Measurements from ENCODE around the gene GARIN5B. TPM values are rescaled to one million over a fixed set of nuclear protein-coding genes. Genes with fewer than 3 reads are reported as not detected.

The GARIN5B gene
- total RNA-seq, 1 experiment from 2014 or later: not detected

DNA sequence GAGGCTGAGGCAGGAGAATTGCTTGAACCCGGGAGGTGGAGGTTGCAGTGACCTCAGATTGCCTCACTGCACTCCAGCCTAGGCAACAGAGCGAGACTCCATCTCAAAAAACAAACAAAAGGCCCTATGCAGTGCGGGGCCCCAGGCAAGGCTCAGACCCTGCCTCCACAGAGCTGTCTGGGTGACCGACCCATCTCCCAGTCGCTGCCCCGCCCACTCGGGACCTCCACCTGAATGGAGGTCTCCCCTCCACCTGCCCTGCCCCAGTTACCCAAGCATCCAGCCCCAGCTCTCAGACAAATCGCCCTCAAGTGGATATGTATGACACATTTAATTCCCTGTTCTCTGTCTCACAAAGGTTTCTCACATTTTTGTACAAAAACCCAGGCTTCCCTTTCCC lies 2.2 kb upstream of the GARIN5B start:
- no peak for ATAC-seq
- H3K36me3 Mint-ChIP-seq: no peaks in the 10 kb centered on the region
- no peak overlapping the region for H3K27ac Mint-ChIP-seq
- no peak for DNase-seq (ENCODE audit: low spot score)
- ChIA-PET CTCF (interaction anchor here (1.0 kb wide), 2 partner anchors 10 to 19 kb away, joined by 3 read pairs; no protein-coding TSS in a partner anchor), POLR2A (no interaction called here)
- H3K4me3 Mint-ChIP-seq: no peak overlapping the region
- peaks cover 59% of the 10 kb centered on the region for H3K27me3 Mint-ChIP-seq (ENCODE audit: low read depth)
- TF ChIP-seq NR3C1 (CRISPR knock-in tag; conservative IDR thresholded peaks at IDR 0.05; ENCODE audit: low read depth) (no peak), ATF1 (CRISPR knock-in tag; IDR thresholded peaks at IDR 0.05) (no peak), TCF7 (CRISPR knock-in tag; IDR thresholded peaks at IDR 0.05; ENCODE audit: low read depth) (no peak), TP53 (CRISPR knock-in tag; IDR thresholded peaks at IDR 0.05) (no peak), SOX15 (CRISPR knock-in tag; IDR thresholded peaks at IDR 0.05) (no peak), ZNF263 (CRISPR knock-in tag; IDR thresholded peaks at IDR 0.05; ENCODE audit: low read depth) (no peak), OVOL2 (CRISPR knock-in tag; IDR thresholded peaks at IDR 0.05; ENCODE audit: borderline replicate concordance) (no peak)
- TF ChIP-seq, protein P1, sequence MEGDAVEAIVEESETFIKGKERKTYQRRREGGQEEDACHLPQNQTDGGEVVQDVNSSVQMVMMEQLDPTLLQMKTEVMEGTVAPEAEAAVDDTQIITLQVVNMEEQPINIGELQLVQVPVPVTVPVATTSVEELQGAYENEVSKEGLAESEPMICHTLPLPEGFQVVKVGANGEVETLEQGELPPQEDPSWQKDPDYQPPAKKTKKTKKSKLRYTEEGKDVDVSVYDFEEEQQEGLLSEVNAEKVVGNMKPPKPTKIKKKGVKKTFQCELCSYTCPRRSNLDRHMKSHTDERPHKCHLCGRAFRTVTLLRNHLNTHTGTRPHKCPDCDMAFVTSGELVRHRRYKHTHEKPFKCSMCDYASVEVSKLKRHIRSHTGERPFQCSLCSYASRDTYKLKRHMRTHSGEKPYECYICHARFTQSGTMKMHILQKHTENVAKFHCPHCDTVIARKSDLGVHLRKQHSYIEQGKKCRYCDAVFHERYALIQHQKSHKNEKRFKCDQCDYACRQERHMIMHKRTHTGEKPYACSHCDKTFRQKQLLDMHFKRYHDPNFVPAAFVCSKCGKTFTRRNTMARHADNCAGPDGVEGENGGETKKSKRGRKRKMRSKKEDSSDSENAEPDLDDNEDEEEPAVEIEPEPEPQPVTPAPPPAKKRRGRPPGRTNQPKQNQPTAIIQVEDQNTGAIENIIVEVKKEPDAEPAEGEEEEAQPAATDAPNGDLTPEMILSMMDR (IDR thresholded peaks at IDR 0.05): no peak
- TF ChIP-seq, protein P2, sequence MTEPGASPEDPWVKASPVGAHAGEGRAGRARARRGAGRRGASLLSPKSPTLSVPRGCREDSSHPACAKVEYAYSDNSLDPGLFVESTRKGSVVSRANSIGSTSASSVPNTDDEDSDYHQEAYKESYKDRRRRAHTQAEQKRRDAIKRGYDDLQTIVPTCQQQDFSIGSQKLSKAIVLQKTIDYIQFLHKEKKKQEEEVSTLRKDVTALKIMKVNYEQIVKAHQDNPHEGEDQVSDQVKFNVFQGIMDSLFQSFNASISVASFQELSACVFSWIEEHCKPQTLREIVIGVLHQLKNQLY (CRISPR knock-in tag; IDR thresholded peaks at IDR 0.05): no peak
- TF ChIP-seq, protein P3, sequence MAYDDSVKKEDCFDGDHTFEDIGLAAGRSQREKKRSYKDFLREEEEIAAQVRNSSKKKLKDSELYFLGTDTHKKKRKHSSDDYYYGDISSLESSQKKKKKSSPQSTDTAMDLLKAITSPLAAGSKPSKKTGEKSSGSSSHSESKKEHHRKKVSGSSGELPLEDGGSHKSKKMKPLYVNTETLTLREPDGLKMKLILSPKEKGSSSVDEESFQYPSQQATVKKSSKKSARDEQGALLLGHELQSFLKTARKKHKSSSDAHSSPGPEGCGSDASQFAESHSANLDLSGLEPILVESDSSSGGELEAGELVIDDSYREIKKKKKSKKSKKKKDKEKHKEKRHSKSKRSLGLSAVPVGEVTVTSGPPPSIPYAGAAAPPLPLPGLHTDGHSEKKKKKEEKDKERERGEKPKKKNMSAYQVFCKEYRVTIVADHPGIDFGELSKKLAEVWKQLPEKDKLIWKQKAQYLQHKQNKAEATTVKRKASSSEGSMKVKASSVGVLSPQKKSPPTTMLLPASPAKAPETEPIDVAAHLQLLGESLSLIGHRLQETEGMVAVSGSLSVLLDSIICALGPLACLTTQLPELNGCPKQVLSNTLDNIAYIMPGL (CRISPR knock-in tag; IDR thresholded peaks at IDR 0.05): no peak
- TF ChIP-seq, protein P4, sequence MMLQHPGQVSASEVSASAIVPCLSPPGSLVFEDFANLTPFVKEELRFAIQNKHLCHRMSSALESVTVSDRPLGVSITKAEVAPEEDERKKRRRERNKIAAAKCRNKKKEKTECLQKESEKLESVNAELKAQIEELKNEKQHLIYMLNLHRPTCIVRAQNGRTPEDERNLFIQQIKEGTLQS (CRISPR knock-in tag; conservative IDR thresholded peaks at IDR 0.05): no peak
- peaks cover 3% of the 10 kb centered on the region; the same call in 1 of the 2 replicates for H3K4me1 Mint-ChIP-seq
- no peaks in the 10 kb centered on the region for H3K9me3 Mint-ChIP-seq

DNA sequence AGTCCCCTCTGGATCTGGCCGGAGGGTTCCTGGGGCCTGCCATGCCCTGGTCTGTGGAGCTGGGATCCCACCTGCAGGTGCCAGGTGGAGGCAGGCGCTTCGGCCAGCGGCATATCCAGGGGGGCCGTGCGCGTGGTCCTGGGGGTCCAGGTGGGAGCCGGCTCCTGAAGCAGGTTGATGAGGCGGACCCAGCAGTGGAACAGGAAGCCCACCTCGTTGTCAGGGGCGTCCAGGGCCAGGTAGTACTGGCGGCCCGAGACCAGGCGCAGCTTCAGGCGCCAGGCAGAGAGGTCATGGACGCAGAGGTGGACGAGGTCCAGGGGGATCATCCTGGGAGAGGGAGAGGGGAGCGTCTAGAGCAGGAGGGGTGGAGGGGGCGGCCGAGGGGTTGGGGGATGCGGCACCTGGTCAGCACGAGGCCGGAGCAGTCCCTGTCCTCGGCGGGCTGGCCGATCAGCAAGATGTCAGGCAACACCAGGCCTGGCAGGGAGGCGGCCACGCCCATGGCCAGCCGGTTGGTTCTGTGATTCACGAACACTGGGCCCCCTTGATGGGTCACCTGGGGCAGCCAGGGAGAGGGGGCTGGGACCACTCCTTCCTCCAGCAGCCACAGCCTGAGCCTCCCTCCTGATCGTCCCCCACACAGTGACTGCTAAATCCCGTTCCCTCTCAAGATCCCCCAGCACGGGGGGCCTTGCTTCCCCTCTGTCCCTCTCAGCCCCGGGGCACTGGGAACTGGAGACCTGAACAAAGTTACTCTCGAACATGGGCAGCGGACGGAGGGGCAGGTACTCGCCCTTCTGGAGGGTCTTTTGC lies 678 bp downstream of the GARIN5B start:
- no peaks in the 10 kb centered on the region for H3K9me3 Mint-ChIP-seq
- CTCF ChIA-PET: interaction anchor here (1.1 to 1.5 kb wide), 2 partner anchors 22 to 23 kb away, joined by 3 to 4 read pairs; partner anchors contain the start of genes KMT5C and TMEM238
- H3K4me3 Mint-ChIP-seq: no peak overlapping the region
- ATAC-seq (no peak), DNase-seq (ENCODE audit: low spot score) (no peak)
- no peaks in the 10 kb centered on the region for H3K36me3 Mint-ChIP-seq
- H3K4me1 Mint-ChIP-seq: peaks cover 3% of the 10 kb centered on the region; the same call in 1 of the 2 replicates
- TF ChIP-seq ESRRA (CRISPR knock-in tag; IDR thresholded peaks at IDR 0.05; ENCODE audit: borderline replicate concordance) (no peak), RELA (CRISPR knock-in tag; IDR thresholded peaks at IDR 0.05; ENCODE audit: borderline replicate concordance) (no peak), ZNF232 (CRISPR knock-in tag; IDR thresholded peaks at IDR 0.05) (no peak), NFYB (CRISPR knock-in tag; conservative IDR thresholded peaks at IDR 0.05; ENCODE audit: low read depth) (no peak)
- TF ChIP-seq, protein P5, sequence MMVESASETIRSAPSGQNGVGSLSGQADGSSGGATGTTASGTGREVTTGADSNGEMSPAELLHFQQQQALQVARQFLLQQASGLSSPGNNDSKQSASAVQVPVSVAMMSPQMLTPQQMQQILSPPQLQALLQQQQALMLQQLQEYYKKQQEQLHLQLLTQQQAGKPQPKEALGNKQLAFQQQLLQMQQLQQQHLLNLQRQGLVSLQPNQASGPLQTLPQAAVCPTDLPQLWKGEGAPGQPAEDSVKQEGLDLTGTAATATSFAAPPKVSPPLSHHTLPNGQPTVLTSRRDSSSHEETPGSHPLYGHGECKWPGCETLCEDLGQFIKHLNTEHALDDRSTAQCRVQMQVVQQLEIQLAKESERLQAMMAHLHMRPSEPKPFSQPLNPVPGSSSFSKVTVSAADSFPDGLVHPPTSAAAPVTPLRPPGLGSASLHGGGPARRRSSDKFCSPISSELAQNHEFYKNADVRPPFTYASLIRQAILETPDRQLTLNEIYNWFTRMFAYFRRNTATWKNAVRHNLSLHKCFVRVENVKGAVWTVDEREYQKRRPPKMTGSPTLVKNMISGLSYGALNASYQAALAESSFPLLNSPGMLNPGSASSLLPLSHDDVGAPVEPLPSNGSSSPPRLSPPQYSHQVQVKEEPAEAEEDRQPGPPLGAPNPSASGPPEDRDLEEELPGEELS (CRISPR knock-in tag; IDR thresholded peaks at IDR 0.05): no peak
- TF ChIP-seq, protein P6, sequence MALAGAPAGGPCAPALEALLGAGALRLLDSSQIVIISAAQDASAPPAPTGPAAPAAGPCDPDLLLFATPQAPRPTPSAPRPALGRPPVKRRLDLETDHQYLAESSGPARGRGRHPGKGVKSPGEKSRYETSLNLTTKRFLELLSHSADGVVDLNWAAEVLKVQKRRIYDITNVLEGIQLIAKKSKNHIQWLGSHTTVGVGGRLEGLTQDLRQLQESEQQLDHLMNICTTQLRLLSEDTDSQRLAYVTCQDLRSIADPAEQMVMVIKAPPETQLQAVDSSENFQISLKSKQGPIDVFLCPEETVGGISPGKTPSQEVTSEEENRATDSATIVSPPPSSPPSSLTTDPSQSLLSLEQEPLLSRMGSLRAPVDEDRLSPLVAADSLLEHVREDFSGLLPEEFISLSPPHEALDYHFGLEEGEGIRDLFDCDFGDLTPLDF (CRISPR knock-in tag; IDR thresholded peaks at IDR 0.05): no peak
- TF ChIP-seq, protein P7, sequence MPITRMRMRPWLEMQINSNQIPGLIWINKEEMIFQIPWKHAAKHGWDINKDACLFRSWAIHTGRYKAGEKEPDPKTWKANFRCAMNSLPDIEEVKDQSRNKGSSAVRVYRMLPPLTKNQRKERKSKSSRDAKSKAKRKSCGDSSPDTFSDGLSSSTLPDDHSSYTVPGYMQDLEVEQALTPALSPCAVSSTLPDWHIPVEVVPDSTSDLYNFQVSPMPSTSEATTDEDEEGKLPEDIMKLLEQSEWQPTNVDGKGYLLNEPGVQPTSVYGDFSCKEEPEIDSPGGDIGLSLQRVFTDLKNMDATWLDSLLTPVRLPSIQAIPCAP (CRISPR knock-in tag; IDR thresholded peaks at IDR 0.05): no peak
- TF ChIP-seq, protein P8, sequence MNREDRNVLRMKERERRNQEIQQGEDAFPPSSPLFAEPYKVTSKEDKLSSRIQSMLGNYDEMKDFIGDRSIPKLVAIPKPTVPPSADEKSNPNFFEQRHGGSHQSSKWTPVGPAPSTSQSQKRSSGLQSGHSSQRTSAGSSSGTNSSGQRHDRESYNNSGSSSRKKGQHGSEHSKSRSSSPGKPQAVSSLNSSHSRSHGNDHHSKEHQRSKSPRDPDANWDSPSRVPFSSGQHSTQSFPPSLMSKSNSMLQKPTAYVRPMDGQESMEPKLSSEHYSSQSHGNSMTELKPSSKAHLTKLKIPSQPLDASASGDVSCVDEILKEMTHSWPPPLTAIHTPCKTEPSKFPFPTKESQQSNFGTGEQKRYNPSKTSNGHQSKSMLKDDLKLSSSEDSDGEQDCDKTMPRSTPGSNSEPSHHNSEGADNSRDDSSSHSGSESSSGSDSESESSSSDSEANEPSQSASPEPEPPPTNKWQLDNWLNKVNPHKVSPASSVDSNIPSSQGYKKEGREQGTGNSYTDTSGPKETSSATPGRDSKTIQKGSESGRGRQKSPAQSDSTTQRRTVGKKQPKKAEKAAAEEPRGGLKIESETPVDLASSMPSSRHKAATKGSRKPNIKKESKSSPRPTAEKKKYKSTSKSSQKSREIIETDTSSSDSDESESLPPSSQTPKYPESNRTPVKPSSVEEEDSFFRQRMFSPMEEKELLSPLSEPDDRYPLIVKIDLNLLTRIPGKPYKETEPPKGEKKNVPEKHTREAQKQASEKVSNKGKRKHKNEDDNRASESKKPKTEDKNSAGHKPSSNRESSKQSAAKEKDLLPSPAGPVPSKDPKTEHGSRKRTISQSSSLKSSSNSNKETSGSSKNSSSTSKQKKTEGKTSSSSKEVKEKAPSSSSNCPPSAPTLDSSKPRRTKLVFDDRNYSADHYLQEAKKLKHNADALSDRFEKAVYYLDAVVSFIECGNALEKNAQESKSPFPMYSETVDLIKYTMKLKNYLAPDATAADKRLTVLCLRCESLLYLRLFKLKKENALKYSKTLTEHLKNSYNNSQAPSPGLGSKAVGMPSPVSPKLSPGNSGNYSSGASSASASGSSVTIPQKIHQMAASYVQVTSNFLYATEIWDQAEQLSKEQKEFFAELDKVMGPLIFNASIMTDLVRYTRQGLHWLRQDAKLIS (CRISPR knock-in tag; IDR thresholded peaks at IDR 0.05; ENCODE audit: borderline replicate concordance): no peak
- POLR2A ChIA-PET: no interaction called here
- H3K27me3 Mint-ChIP-seq (ENCODE audit: low read depth): peaks cover 58% of the 10 kb centered on the region
- no peak overlapping the region for H3K27ac Mint-ChIP-seq

All from WTC11 (cell line).